Fibroblast of pulmonary artery (primary cell): Measurements from ENCODE around the gene C9orf50.

Experiments used
- DNase-seq: peaks from one replicate; pipeline ENCODE4 v3.0.0-alpha.2; 2010; ENCODE audit warnings: low read depth
- H3K4me3 ChIP-seq: replicated peaks from 2 replicates; pipeline ENCODE4 v1.5.1; 2011; ENCODE audit warnings: low read depth, mild to moderate bottlenecking, control low read depth, low read length, moderate library complexity
- CTCF ChIP-seq: IDR thresholded peaks from 2 replicates; pipeline ENCODE4 v1.5.1; 2011; ENCODE audit warnings: mild to moderate bottlenecking, control low read depth, low read length, inconsistent platforms; ENCODE audit errors: missing control alignments

C9orf50 gene

GRCh38 chr9:129648092-129648763, 27.3 kb upstream of the C9orf50 start:
- TF ChIP-seq CTCF, result no peak
- H3K4me3 ChIP-seq, result no peak overlapping the region
- no peak for DNase-seq

- TF ChIP-seq CTCF, result no peak
- no peak for DNase-seq
- H3K4me3 ChIP-seq, result no peak overlapping the region
Observed at GRCh38 chr9:129647635-129648034, 26.7 kb upstream of the C9orf50 start.

GRCh38 chr9:129646654-129647053, 25.8 kb upstream of the C9orf50 start:
- H3K4me3 ChIP-seq, result no peak overlapping the region
- no peak for DNase-seq
- TF ChIP-seq CTCF, result no peak

GRCh38 chr9:129646252-129646651, 25.4 kb upstream of the C9orf50 start:
- no peak for TF ChIP-seq CTCF
- no peak overlapping the region for H3K4me3 ChIP-seq
- DNase-seq, result no peak

- no peak for DNase-seq
- no peak overlapping the region for H3K4me3 ChIP-seq
- TF ChIP-seq CTCF, result no peak
Observed at GRCh38 chr9:129644902-129645301, 24.0 kb upstream of the C9orf50 start.

GRCh38 chr9:129644365-129644764, 23.5 kb upstream of the C9orf50 start:
- no peak for TF ChIP-seq CTCF
- no peak overlapping the region for H3K4me3 ChIP-seq
- DNase-seq, result no peak

- DNase-seq, result no peak
- no peak overlapping the region for H3K4me3 ChIP-seq
- TF ChIP-seq CTCF, result no peak
Observed at GRCh38 chr9:129643706-129644105, 22.8 kb upstream of the C9orf50 start.
